ENCODE data around the gene SH2D7.

- TF ChIP-seq EZH2phosphoT487 (IDR thresholded peaks at IDR 0.05; ENCODE audit: unreplicated experiment), result no peak
- no peak for TF ChIP-seq EZH2 (IDR thresholded peaks at IDR 0.05; ENCODE audit: low read depth, unreplicated experiment)
- TF ChIP-seq, protein P1, sequence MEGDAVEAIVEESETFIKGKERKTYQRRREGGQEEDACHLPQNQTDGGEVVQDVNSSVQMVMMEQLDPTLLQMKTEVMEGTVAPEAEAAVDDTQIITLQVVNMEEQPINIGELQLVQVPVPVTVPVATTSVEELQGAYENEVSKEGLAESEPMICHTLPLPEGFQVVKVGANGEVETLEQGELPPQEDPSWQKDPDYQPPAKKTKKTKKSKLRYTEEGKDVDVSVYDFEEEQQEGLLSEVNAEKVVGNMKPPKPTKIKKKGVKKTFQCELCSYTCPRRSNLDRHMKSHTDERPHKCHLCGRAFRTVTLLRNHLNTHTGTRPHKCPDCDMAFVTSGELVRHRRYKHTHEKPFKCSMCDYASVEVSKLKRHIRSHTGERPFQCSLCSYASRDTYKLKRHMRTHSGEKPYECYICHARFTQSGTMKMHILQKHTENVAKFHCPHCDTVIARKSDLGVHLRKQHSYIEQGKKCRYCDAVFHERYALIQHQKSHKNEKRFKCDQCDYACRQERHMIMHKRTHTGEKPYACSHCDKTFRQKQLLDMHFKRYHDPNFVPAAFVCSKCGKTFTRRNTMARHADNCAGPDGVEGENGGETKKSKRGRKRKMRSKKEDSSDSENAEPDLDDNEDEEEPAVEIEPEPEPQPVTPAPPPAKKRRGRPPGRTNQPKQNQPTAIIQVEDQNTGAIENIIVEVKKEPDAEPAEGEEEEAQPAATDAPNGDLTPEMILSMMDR (conservative IDR thresholded peaks at IDR 0.05; ENCODE audit: low read depth in 2 of 2), result no peak
- TF ChIP-seq, protein P2, sequence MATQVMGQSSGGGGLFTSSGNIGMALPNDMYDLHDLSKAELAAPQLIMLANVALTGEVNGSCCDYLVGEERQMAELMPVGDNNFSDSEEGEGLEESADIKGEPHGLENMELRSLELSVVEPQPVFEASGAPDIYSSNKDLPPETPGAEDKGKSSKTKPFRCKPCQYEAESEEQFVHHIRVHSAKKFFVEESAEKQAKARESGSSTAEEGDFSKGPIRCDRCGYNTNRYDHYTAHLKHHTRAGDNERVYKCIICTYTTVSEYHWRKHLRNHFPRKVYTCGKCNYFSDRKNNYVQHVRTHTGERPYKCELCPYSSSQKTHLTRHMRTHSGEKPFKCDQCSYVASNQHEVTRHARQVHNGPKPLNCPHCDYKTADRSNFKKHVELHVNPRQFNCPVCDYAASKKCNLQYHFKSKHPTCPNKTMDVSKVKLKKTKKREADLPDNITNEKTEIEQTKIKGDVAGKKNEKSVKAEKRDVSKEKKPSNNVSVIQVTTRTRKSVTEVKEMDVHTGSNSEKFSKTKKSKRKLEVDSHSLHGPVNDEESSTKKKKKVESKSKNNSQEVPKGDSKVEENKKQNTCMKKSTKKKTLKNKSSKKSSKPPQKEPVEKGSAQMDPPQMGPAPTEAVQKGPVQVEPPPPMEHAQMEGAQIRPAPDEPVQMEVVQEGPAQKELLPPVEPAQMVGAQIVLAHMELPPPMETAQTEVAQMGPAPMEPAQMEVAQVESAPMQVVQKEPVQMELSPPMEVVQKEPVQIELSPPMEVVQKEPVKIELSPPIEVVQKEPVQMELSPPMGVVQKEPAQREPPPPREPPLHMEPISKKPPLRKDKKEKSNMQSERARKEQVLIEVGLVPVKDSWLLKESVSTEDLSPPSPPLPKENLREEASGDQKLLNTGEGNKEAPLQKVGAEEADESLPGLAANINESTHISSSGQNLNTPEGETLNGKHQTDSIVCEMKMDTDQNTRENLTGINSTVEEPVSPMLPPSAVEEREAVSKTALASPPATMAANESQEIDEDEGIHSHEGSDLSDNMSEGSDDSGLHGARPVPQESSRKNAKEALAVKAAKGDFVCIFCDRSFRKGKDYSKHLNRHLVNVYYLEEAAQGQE (IDR thresholded peaks at IDR 0.05; ENCODE audit: unreplicated experiment), result no peak
- TF ChIP-seq POLR2AphosphoS5 (IDR thresholded peaks at IDR 0.05; ENCODE audit: low read depth), result no peak
Observed at GRCh38 chr15:78070049-78070700, 22.2 kb upstream of the SH2D7 start.
